ENCODE results near the gene CLEC17A.
"Not testable (repeated sequence)": the region's sequence is repeated elsewhere in the genome, so short reads cannot be mapped to it uniquely, and the experiment has no call there.

The CLEC17A gene, protein sequence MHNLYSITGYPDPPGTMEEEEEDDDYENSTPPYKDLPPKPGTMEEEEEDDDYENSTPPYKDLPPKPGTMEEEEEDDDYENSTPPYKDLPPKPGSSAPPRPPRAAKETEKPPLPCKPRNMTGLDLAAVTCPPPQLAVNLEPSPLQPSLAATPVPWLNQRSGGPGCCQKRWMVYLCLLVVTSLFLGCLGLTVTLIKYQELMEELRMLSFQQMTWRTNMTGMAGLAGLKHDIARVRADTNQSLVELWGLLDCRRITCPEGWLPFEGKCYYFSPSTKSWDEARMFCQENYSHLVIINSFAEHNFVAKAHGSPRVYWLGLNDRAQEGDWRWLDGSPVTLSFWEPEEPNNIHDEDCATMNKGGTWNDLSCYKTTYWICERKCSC

DNA sequence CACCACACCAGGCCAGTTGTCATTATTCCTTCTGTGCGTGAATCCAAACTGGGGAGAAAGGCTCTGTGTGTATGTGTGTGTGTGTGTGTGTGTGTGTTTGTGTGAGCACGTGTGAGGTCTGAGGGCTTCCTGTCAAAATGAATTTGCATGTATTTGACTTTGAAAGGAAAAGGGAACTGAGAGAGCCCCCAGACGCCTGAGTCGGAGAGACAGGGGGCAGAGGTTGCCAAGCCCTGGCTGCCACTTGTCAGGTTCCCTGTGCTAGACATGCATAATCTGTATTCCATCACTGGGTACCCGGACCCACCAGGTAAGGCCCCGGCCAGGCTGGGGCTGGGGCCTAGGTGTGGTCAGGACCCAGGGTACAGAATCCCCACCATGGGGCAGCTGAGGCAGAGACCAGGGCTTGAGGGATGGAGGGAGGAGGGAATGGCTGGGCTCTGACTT lies at the start of gene CLEC17A:
CLEC17A (plus strand) TSS at position 191 of the 447 bp plus-strand sequence; CDS start at position 268, 77 bp downstream.
- no peak for DNase-seq

DNA sequence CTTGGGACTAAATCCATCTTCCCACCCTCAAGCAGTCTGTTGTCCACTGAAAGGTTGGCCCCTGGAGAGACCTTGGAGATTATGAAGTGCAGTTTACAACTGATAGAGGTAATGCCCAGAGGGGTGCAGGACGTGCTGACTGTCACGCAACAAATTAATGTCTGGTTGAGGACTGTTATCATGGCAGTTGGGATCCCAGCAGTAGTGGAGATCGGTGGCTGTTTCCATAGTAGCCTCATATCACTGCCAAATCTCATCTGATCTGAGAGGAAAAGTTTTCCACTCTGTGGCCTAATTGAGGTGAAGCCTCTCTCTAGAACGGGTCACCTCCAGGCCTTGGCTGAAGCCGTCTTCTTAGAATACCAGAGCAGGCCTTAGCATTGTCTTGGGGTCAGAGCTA lies 49.4 kb upstream of the CLEC17A start:
- no peak for DNase-seq

DNA sequence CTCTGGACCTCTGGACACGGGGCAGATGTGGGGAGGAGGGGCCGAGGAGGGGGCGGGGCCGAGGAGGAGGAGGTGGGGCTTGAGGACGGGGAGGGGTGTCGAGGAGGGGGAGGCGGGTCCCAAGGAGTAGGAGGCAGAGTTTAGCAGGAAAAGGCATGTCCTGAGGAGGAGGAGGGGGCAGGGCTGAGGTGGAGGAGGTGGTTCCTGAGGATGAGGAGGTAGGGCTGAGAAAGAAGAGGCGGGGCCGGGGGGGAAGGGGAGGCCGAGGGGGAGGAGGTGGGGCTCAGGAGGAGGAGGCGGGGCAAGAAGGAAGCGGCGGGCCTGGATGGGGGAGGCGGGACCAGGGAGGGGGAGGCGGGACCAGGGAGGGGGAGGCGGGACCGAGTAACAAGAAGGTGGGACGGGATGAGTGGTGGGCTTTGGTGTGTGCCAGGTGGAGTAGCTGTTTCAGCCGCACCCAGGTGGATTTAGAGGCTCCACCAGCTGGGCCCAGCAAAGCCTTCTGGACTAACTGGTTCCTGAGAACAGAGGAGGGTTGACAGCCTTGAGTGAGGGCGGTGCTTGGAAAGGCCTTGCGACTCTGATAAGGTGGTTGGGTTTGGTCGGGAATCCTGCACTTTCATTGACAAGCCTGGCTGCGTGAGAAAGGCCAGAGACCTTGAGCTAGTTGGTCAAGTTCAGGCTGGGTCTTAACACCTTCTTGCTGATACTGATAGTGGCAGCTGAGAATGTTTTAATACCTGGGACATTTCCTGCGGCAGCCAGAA lies 45.8 kb upstream of the CLEC17A start:
- DNase-seq: peak; percentile 48

DNA sequence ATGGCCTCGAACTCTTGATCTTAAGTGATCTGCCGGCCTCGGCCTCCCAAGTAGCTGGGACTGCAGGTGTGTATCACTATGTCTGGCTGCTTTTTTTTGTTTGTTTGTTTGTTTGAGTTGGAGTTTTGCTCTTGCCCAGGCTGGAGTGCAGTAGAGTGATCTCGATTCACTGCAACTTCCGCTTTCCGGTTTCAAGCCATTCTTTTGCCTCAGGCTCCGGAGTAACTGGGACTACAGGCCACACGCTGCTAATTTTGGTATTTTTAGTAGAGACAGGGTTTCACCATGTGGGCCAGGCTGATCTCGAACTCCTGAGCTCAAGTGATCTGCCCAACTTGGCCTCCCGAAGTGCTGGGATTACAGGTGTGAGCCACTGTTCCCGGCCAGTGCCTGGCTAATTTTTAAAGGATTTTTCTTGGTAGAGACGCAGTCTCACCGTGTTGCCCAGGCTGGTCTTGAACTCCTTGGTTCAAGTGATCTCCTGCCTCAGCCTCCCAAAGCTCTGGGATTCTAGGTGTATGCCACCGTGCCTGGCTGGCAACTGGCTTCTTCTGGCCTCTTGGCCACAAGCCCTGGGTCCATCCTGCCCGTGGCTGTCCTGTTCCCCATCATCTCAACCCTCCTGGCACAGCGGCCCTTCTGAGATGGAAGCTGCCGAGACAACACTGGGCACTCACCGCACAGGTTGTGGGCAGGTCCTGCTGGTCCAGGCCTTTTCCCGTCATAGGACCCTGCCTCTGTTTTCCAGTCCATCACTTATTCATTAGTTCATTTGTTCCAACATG lies 42.0 kb upstream of the CLEC17A start:
- no peak for DNase-seq

DNA sequence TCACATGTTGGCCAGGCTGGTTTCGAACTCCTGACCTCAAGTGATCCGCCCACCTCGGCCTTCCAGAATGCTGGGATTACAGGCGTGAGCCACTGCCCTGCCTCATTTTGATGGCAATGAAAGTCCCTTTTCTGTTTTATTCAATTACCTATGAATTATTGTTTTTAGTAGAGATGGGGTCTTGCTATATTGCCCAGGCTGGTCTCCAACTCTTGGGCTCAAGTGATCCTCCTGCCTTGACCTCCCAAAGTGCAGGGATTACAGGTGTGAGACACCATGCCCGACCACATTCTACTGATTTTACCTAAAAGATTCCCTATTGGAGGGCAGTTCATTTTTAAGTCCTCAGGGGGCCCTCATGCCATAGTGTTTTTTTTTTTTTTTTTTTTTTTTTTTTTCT lies 40.9 kb upstream of the CLEC17A start:
- DNase-seq: not testable (repeated sequence)

DNA sequence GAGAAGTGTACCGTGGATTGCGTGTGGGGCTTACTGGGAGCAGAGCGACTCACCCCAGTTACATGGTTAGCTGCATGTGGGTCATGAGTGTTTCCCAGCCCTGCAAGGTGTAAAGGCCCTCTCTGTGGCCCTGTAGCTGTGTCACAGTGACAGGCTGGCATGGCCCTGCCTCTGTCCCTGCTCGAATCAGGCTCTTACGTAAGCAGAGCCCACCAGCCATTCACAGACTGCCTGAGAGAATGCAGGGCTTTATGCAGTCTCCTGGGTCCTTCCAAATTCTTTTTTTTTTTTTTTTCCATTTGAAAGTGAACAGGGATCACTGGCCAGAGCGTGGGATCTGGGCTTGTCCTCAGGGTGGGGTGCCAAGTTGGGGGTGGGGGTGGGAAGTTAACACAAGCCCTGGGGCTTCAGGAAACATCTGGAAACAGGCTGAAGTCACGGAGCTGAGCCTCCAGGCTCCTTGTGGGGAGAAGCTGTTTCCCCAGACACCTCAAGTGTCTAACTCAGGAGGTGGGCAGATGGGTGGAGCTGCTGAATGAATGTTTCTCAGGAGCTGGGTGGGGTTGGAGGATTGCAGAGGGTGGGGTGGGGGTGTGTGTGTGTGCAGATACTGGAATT lies 40.1 kb upstream of the CLEC17A start:
- no peak for DNase-seq

DNA sequence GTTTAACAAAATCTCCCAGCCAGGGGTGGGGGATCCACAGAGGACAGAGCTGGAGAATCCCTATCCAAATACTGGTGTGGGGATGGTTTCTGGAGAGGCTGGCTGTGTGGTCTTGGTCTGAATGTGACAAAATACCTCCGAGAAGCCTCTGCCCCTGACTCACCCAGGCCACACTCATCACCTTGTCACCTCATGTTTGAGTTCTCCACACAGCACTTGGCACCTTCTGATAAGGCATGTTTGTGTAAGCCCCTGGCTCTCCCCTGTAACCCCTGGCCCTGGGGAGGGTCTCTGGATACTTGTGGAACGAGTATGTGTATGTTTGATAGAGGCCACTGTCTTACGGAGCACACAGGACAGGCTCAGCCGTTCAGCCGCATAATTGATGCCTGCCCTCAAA lies 38.8 kb upstream of the CLEC17A start:
- DNase-seq: no peak

DNA sequence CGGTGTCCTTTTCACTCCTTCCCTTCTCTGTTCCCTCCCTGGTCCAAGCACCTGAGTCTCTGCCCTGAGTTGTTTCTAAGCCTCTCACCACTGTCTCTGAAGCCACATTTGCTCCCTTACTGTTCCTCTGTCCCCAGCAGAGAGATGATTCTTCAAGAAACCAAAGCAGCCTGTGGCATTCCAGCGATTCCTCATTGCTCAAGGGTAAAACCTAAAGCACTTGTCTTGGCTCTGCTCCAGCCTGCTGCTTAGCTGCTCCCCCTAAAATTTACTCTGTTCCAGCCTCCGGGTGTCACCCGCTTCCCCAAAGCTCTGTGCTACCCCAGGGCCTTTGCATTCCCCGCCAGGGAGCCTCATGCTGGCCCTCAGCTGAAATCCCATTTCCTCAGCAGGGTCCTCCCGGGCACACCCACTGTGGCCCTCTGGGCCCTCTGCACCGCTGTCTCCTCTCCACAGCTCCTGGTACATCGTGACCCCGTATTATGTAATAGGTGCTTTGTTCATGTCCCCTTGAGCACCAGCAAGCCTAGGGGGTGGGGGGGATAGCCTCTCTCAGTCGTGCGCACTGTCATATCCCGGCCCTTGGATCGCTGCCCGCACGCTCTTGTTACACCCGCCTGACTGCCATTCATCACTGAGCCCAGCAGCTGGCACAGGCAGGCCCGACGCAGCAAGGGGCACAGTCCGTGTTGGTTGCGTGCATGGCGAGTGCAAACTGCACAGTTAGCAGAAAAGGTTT lies 37.7 kb upstream of the CLEC17A start:
- no peak for DNase-seq

DNA sequence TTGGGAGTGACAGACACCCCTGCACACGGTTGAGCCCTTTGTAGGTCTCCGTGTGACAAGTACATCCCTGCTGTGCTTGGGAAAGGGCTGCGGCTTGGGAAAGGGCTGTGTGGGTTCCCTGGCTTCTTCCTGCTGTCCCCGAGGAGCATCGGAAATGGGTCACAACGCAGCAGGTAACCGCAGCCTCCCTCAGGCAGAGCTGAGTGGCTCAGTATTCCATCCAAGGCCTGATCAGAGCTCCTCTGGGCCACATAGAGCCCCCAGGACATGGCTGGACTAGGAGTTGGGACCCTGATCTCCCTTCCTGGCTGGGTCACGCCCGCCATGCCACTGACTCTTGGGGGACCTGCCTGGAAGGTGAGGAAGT lies 37.2 kb upstream of the CLEC17A start:
- no peak for DNase-seq

DNA sequence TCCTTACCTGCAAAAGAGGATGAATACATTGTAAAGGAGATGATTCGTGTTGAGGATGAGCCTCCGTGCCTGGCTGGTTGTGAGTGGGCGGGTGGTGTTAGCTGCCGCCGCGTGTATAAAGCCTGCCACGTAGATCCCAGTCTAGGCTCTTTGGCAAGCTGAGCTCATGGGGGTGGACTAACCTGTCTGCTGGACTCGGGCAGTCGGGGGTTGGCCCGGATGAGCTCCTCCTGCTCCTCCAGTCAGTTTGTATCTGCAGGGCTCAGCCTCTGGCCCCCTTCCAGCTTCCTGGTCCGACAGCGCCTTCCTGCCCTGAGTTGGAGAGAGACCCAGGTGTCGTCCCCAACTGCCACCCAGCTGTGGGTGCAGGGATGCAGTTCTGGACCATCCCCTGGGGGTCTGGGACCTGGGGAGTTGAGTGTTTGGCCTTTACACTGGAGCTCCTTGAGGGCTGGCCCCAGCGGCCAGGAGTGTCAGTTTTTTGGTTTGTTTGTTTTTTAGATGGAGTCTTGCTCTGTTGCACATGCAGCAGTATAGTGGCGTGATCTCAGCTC lies 32.6 kb upstream of the CLEC17A start:
- DNase-seq: no peak

DNA sequence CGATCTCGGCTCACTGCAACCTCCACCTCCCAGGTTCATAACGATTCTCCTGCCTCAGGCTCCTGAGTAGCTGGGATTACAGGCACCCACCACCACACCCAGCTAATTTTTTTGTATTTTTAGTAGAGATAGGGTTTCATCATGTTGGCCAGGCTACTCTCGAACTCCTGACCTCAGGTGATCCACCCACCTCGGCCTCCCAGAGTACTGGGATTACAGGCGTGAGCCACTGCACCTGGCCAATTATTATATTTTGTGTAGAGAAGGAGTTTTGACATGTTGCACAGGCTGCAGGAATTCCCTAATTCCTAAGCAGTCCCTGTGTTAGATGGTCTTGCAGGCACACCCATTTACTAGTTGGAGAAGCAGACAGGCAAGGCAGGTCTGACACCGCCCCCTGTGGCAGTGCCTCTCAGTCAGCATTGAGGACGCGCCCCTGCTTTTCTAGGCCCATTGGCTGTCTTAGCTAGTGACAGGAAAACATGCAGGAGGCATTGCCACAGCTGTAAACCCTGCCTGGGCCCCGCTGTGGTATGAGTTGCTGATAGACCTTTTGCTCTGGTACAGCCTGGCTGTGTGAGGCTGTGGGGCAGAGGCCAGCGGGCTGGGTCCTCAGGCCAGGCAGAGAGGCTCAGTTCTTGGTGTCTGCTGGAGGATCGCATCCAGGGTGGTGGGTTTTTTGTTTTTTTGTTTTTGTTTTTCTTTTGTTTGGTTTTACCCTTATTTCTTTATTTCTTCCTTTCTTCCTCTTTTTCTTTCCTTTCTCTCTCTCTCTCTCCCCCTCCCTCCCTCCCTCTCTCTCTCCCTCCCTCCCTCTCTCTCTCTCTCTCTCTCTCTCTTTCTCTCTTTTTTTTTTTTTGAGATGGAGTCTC lies 31.5 kb upstream of the CLEC17A start:
- DNase-seq: peak; percentile 71

DNA sequence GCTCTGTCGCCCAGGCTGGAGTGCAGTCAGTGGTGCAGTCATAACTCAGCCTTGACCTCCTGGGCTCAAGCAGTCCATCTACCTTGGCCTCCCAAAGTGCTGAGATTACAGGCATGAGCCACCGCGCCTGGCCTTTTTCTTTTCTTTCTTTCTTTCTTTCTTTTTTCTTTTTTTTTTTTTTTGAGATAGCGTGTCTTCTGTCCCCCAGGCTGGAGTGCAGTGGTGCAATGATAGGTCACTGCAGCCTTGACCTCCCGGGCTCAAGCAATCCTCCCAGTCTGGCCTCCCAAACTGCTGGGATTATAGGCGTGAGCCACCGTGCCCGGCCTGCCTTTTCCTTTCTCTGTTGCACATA lies 30.9 kb upstream of the CLEC17A start:
- not testable (repeated sequence) for DNase-seq

DNA sequence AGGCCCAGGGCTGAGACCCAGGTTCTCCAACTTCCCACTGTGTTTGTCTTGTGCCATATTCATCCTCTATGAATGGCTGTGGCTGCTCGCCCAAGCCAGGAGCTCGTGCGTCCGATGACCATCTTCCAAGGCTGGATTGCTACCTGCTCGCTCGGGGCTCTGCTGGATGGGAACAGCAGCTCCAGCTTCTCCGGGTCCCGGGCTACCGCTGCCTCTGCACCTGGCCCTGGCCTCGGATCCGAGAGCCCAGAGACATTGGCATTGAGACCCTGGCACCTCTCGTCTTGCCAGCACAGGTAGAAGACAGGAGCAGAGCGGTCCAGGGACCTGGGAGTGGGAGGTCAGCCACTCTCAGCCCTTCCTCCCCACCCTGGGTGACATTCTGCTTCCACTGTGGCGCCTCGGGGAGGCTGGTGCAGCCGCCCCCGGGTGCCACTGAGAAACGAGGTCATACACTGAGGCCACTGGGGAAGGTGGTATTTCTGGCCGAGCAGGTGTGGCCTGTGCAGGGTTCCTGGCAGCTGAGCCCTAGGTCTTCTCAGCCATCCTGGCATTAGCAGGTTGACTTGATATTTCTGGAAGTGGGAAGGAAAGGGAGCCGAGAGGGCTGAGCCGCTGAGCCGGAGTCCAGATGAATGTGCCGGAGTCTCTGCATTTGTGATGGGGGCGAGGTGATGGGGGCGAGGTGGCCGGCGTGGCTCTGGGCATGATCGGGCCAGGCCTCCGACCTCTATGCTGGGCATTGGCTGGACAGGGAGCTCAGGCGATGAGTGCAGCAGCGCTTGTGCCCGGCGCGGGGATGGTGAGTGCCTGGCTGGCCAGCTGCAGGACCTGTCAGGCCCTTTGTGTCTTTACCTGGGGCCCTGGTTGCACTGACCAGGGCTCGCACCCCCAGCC lies 29.6 kb upstream of the CLEC17A start:
- DNase-seq: no peak

DNA sequence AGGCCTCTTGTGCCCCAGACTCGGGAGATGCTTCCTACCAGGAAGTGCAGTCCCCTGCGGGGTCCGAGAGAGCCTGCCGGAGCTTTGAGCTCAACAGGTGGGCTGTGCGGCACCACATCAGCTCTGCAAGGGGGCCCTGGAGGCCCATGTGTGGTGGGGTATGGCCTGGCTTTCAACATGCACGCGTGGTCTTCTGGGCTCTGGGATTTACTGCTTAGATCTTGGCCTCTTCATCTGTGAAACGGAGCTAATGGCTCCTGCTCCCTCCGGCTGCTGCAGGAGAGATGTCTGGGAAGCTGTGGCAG lies 29.0 kb upstream of the CLEC17A start:
- DNase-seq: no peak

DNA sequence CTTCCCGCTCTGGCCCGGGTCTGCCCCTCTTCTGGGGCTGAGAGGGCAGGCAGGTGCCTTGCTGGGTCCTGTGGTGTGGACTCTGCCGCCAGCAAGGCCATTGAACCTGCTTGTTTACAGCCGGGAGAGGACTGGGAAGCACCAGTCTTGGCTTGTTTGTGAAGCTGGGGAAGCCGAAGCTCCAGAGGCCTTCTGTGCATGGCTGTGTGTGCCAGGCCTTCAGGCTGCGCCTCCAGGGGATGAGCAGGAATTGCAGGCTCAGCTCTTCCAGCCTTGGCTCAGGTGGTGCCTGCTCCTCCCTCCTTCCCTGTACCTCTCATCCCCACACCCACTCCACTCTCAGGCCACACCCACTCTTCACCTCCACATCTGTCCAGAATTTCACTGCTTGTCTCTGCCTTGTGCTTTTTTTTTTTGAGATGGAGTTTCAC lies 28.5 kb upstream of the CLEC17A start:
- no peak for DNase-seq

DNA sequence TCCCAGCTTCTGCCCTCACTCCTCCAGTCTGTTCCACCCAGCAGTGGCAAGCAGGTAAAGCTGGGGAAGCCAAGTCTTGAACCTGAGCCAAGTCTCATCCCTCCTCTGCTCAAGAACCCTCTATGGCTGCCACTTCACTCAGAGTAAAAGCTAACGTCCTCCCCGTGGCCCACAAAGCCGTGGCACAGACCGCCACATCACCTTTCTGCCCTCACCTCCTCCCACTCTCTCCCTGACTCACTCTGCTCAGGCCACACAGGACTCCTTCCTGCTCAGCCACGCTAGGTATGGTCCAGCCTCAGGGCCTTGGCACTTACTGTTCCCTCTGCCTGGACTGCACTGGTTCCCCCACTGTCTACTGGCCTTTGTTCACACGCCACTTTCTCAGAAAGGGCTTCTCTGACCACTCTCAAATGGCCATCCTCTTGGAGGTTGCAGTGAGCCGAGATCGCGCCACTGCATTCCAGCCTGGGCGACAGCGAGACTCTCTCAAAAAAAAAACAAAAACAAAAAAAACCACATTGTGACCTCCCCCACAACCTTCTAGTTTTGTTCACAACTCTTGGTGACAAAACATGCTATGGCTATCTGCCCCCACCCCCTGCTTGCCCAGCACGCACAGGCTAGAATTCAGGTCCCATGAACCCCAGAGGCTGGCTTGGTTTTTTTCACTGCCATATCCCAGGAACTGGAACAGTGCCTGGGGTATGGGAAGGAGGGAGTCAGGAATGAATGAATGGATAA lies 26.8 kb upstream of the CLEC17A start:
- no peak for DNase-seq

DNA sequence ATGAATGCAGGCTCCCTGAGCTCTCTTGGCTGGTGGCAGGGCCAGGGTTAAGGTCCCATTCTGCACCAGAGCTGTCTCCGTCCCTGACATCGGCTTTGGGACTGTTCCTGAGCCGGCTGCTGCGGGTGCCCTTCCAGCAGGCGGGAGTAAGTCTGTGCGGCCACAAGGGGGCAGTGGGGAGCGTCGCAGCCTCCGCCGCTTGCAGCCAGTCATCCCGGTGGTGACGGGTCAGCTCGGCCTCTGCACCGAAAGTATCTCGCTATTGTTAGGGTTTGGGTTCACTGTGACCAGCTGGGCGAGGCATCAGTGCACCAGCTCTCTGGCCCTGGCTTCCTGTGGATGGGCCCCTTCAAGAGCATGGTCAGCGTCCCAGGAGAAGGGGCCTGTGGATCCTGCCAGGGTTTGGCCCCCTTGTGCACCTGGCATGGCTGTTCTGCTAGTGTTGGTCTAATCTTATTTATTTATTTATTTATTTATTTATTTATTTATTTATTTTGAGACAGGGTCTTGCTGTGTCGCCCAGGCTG lies 26.2 kb upstream of the CLEC17A start:
- DNase-seq: peak; percentile 78

DNA sequence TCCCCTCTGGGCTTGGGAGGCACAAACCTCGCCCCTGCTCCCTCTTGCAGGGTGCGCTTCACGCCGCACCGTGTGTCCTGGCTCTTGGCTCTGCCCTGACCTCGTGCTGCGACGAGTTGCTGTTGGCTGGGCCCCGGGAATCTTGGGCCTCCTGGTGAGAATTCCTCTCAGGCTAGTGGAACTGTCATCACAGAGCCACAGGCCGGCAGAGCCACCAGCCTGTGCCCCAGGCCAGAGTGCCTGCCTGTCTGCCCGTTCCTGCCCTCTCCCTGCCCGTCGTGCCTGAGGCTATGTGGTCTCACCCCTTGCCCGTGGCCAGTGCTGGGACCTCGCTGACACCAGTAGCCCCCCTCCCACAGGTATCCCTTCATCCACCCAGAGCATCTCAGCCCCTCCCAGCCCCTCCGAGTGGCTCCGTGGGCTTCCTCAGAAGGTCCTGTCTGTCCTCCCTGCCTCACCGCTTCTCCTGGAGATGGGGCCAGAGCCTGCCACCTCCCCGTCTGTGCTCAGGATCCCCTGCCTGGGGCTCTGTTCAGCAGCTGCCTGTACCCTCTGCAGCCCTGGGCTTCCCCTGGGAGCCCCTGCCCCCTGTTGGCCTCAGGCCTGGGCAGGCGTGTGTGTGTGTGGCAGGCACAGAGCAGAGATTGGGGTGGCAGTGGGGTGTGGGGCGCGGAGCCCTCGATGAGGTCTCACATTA lies 24.4 kb upstream of the CLEC17A start:
- DNase-seq: no peak
